G401.6 (cell line): ENCODE results near the gene AP1G2.

Source experiments
- FAIRE-seq: peaks from 2 replicates; lab custom pipeline; 2012; peaks lifted over from hg19 to GRCh38; lab: Jason Lieb, UNC

The AP1G2 gene

DNA sequence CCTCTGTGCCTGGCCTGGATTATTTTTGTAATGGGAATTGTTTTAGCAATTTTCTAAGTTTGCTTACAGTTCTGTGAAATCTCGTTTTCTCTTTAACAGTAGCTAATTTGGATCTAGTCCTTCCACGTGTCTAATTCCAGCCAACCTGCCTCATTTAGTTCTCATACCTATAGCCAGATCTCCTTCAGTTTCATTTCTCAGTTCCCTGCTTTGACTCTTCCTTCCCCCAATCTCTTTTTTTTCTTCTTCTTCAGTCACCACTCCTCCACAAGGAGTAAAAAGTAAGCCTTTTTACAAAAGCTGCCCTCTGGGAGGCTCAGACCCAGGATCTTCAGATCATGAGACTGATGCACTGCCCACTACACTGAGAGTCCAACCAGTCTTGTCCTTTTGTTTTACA is 10.1 kb downstream of the AP1G2 start:
- no peak for FAIRE-seq

DNA sequence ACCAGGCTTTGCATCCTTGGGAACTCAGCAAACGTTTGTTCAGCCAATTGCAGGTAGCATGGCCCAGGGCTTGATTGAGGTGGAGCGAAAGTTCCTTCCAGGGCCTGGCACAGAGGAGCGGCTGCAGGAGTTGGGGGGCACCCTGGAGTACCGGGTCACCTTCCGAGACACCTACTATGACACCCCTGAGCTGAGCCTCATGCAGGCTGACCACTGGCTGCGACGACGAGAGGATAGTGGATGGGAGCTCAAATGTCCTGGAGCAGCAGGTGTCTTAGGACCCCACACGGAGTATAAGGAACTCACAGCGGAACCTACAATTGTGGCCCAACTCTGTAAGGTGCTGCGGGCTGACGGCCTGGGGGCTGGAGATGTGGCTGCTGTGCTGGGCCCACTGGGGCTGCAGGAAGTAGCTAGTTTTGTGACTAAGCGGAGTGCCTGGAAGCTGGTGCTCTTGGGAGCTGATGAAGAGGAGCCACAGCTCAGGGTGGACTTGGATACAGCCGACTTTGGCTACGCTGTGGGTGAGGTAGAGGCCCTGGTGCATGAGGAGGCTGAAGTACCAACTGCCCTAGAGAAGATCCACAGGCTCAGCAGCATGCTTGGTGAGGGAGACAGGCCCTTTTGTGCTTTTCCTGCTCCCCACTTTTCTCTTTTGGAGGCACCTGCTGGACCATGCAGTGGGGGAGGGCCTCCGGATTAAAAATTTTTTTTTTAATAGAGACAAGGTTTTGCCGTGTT is 10.7 kb downstream of the AP1G2 start:
- FAIRE-seq, result no peak

- FAIRE-seq, result no peak
Measured at GRCh38 chr14:23555882-23556699, 11.5 kb downstream of the AP1G2 start, which contains the start of gene THTPA. Gene THTPA (plus strand): TSS chr14:23556271. CDS start chr14:23556758, 487 bp downstream.

DNA sequence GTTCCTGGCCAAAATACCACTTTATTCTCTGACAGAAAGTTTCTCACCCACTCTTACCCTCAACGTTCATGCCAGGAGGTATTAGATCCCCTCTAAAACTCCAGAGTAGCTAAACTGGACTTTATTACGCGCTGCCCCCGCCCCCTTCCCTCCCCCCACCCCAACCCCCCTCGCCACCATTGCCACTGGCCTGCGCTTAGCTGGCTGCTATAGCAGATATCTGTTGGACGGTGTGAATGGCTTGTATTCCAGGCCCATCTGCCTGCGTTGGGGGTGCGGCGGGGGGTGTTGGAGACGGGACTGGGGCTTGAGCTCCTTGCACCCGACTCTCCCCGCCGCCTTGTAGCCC is 12.1 kb downstream of the AP1G2 start:
- FAIRE-seq, result no peak

- no peak for FAIRE-seq
Measured at GRCh38 chr14:23551266-23552028, 16.1 kb downstream of the AP1G2 start, which contains the start of gene ZFHX2. Gene ZFHX2 (minus strand): TSS chr14:23551765. CDS start chr14:23535325, 16,440 bp downstream.

DNA sequence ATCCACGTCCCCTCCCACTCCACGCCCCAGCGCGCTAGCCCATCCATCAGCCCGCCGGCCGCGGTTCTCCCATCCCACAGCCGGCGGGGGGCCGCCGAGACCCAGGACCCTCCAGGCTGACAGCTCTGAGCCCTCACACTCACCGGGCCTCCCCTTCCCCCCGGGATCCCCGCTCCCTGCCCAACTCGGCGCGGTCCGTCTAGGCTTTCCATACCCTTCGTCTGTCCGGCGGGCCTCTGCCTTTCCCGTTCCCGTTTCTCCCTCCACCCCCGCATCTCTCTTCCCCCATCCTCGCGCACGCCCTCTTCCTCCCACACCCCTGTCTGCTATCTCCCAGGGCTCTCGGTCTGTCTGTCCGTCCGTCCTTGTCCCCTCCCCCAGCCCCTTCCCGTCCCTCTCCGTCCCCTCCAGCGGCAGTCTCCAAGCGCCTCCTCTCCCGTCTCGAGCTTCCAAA is 16.8 kb downstream of the AP1G2 start:
- FAIRE-seq, result no peak

DNA sequence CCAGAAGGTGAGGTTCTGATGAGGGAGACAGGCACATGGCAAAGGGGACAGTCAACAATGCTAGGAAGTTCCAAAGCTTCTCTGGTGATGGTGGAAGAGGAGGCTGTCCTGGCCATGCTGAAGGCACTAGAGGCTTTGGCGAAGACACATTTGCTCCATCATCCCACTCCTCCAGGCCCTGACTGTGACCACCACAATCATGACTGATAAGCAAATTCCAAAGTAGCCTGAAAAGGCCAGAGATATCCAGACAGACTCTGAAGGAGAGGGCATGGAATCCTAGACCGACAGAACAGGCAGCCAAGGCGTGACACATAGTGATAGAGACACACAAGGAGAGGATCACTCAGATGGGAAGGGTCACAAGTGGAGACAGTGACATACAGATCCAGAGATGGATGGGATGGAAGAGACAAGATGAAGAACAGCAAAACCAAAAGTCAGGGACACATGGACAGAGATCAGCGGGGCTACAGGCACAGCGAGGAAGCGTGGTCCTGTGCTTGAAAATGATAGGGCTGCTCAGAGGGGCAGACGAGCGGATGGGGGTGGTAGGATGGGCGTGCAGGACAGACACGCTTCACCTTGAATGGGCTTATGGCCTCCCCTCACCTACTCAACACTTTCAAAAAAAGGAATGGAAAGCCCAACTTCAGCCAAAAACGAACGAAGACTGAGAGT is 17.3 kb downstream of the AP1G2 start:
- FAIRE-seq, result no peak

DNA sequence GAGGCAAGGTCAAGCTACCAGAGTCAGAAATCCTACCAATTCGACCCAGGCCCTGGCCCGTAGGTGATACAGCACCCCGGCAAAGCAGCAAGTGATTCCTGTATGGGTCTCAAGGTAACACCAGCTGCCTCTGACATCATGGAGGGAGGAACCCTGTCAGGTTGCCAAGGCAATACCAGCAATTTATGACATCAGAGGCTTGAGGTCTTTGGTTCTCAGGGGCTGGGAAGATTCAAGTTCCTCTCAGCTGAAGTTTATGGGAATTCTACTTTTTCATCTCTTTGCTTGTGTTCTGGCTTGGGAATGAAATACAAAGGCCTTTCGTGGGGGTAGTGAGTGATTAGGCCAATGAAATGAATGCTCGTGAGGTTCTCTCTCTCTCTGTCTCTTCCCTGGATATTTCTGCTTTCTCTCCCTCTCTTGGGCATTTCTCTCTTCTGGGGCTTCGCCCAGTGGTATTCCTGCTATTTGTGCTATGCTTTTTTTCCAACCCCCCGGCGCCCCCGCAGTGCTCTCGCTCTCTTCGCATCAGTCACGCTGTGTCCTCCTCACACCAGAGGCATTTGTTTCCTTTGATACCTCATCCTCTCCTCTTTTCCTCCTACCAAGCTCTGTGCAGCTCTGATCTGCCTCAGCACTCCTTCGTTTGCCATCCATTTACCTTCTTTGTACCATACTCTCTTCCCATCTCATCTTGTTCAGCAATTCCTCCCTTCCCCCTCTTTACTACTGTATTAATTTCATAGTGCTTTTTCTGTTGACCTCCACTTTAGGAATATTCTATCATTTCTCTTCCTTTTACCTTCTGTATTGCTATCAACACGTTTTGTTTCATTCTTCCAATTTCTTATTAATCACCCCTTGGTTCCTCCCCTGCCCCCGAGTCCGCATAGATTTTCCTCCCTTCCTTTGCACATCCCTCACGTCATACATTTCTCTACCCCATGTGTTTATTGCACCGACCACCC is 19.0 kb downstream of the AP1G2 start:
- FAIRE-seq, result no peak

GRCh38 chr14:23547924-23548323 is 19.7 kb downstream of the AP1G2 start:
- FAIRE-seq, result no peak

DNA sequence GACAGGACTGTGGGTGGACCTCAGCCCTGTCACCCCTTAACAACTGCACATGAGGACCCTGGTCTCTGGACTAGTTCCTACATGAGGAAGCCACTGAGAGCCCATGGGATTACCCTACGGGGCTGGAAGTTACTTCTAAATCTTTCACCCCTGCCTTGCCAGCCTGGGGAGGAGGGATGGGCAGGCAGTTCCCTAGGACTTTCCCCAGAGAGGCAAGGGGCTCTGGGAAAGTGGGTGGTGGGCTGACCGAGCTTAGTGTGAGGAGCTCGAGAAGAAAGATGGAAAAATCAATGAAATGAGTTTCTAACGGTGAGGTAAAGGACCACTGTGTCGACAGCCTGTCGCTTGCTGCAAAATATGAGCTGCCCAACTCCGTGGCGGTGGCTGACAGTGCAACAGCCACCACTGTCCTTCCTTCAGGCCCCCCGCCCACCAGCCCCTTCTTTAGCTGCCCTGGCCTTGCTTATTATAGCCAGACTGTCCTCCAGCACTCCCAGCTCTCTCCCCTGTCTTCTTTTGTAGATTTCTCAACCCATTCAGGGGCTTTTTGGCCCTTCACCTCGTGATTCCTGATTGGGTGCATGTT is 21.0 kb downstream of the AP1G2 start:
- FAIRE-seq, result no peak

- FAIRE-seq, result no peak
Measured at GRCh38 chr14:23545740-23546365, 21.7 kb downstream of the AP1G2 start.

DNA sequence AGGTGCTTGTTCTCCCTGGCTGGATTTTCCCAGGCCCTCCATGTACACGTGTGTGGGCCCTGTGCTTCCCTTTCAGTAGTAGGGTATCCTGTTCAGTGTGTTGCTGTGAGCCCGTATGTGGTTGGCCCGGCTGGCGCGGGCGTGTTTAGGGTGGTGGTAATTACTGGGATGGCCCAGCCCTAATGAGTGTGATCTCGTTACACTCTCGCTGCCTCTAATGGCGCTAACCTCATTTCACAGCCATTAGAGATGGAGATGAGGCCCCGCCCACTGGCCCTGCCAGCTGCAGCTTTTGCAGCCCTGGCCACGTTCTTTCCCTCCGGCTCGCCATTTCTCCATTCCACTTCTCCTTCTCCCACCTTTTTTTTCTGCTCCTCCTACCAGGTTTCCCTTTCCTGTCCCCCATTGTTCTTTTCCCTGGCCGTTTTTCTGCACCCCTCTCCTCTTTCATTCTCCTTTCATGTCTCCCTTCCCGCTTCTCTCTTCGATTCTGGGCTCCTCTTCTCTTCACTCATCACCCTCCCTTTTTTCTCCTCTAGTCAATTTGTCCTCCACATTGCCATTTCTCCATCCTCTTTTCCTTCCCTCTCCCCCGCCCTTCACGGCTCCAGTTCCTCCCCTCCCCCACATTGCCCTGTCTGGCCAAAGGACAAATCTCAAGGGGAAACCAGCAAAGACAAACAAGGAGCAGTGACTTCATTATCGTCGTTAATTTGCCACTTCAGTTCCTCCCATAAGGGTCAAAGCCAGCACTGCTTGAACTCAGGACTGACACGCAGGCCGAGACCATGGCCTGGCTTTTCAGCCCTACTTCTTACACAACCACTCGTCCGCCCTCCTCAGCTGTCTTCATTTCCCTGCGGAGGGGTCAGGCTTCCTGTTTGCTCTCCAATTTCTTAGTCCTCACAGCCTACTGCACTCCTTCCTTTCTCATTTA is 22.8 kb downstream of the AP1G2 start:
- FAIRE-seq, result no peak

DNA sequence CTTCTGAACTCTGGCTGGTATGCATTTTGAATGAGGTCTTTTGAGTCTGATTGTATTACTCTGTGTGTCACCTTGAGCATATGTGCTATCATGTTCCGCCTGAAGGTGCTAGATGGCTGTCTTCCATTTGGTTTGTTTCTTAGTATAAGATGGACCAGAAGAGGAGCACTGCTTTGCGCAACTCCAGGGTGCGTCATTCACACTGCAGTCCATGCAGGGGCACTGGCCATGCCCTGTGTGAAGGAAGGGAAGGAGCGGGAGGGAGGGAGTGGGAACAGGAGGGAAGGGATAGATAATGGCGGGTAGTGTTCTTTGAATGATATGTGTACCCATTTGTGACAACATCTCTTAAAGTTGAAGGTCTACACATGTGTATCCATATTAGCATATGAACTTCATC is 24.2 kb downstream of the AP1G2 start:
- no peak for FAIRE-seq

GRCh38 chr14:23542261-23542660 is 25.3 kb downstream of the AP1G2 start:
- no peak for FAIRE-seq

DNA sequence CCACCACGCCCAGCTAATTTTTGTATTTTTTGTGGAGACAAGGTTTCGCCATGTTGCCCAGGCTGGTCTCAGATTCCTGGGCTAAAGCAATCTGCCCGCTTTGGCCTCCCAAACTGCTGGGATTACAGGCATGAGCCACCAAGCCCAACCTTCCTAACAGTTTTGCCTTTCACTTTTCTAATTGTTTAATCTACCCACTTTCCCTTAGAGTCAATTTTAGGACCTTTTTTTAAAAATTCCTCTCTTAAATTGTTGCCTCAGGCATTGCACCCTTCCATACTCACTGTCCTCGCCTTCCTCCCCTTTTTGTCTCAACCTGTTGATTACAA is 27.5 kb downstream of the AP1G2 start:
- FAIRE-seq, result no peak

GRCh38 chr14:23539248-23540140 is 28.1 kb downstream of the AP1G2 start:
- FAIRE-seq, result peak; percentile 60

DNA sequence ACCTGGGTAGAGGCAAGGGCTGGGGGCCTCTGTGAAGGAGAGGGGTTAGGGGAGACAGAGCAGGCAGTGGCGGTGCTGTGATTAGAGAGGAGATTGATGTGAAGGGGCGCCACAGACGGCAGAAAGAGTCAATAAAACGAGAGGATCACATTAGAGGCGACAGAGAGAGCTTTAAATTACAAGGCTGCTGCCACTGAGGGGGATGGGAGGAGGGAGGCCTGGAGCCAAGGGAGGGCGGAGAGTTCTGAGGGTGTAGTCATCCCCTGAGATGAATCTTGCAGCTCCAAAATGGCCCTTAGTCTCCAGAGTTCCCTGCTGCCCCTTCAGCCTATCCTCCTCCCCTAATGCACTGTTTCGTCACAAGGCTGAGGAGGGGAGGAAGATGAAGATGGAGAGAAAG is 28.8 kb downstream of the AP1G2 start:
- FAIRE-seq, result no peak
